ENCODE results near the gene PRR7. TPM values are rescaled to one million over a fixed set of nuclear protein-coding genes. Genes with fewer than 3 reads are reported as not detected.
A peak's percentile ranks its signal among the peaks of the same experiment; 100 is the strongest.

PRR7 gene
- total RNA-seq, 2 experiments from 2014 or later, result 7.4 to 8.2 TPM

GRCh38 chr5:177450667-177451424 is 4.2 kb downstream of the PRR7 start:
- Mint-ChIP-seq H3K27ac (no peak overlapping the region), H3K9me3 (no peaks in the 10 kb centered on the region), H3K4me1 (ENCODE audit: low read depth) (peaks cover 32% of the 10 kb centered on the region), H3K27me3 (ENCODE audit: low read depth) (no peaks in the 10 kb centered on the region), H3K36me3 (ENCODE audit: low read depth) (no peaks in the 10 kb centered on the region), H3K4me3 (no peak overlapping the region)
- no peak for DNase-seq
- CTCF ChIA-PET, result interaction anchor here (1.1 to 8.6 kb wide), 6 partner anchors 43 to 141 kb away, joined by 3 to 161 read pairs (median 4); partner anchors contain the start of genes F12 and PFN3
- intact Hi-C loops (cut with micrococcal nuclease), result no loop called here

- CTCF ChIA-PET, result interaction anchor here (1.1 to 7.1 kb wide), 13 partner anchors 8 to 143 kb away, joined by 3 to 161 read pairs (median 6); partner anchors contain the start of genes F12, PFN3 and PRR7
- intact Hi-C loops (cut with micrococcal nuclease), result no loop called here
- DNase-seq, result no peak
- H3K4me3 Mint-ChIP-seq, result no peak overlapping the region
- no peaks in the 10 kb centered on the region for H3K36me3 Mint-ChIP-seq (ENCODE audit: low read depth)
- no peaks in the 10 kb centered on the region for H3K27me3 Mint-ChIP-seq (ENCODE audit: low read depth)
- H3K9me3 Mint-ChIP-seq, result no peaks in the 10 kb centered on the region
- H3K27ac Mint-ChIP-seq, result no peak overlapping the region
- H3K4me1 Mint-ChIP-seq (ENCODE audit: low read depth), result peaks cover 28% of the 10 kb centered on the region
These were observed 6.3 kb downstream of the PRR7 start for GRCh38 chr5:177452688-177453638.

GRCh38 chr5:177453852-177454396 is 7.3 kb downstream of the PRR7 start:
- CTCF ChIA-PET, result interaction anchor here (1.1 to 7.1 kb wide), 15 partner anchors 9 to 144 kb away, joined by 3 to 161 read pairs (median 10); partner anchors contain the start of genes F12, GRK6, PFN3 and PRR7
- Mint-ChIP-seq H3K27me3 (ENCODE audit: low read depth) (no peaks in the 10 kb centered on the region), H3K36me3 (ENCODE audit: low read depth) (no peaks in the 10 kb centered on the region), H3K4me3 (peak overlapping the region; percentile 75), H3K9me3 (no peaks in the 10 kb centered on the region), H3K27ac (peak overlapping the region; percentile 74), H3K4me1 (ENCODE audit: low read depth) (peaks cover 20% of the 10 kb centered on the region)
- no peak for DNase-seq
- intact Hi-C loops (cut with micrococcal nuclease), result loop anchor here (1.0 kb wide), 6 partner anchors 9 to 142 kb away; no protein-coding TSS in a partner anchor

GRCh38 chr5:177454397-177455035 is 7.9 kb downstream of the PRR7 start:
- H3K27me3 Mint-ChIP-seq (ENCODE audit: low read depth), result no peaks in the 10 kb centered on the region
- no peak overlapping the region for H3K27ac Mint-ChIP-seq
- peaks cover 20% of the 10 kb centered on the region for H3K4me1 Mint-ChIP-seq (ENCODE audit: low read depth)

GRCh38 chr5:177455036-177455660 is 8.5 kb downstream of the PRR7 start:
- H3K4me3 Mint-ChIP-seq, result peak overlapping the region; percentile 79
- peaks cover 20% of the 10 kb centered on the region for H3K4me1 Mint-ChIP-seq (ENCODE audit: low read depth)
- H3K27me3 Mint-ChIP-seq (ENCODE audit: low read depth), result no peaks in the 10 kb centered on the region
- intact Hi-C loops (cut with micrococcal nuclease), result loop anchor here (1.0 kb wide), 2 partner anchors 21 to 46 kb away; no protein-coding TSS in a partner anchor
- no peaks in the 10 kb centered on the region for H3K36me3 Mint-ChIP-seq (ENCODE audit: low read depth)
- CTCF ChIA-PET, result interaction anchor here (0.7 to 7.1 kb wide), 38 partner anchors 8 to 917 kb away, joined by 3 to 161 read pairs (median 5); partner anchors contain the start of genes F12, GRK6, LMAN2 and PDLIM7
- no peak overlapping the region for H3K27ac Mint-ChIP-seq
- peak; percentile 96 for DNase-seq
- H3K9me3 Mint-ChIP-seq, result no peaks in the 10 kb centered on the region

More at GRCh38 chr5:177454397-177455035, 7.9 kb downstream of the PRR7 start:
- no peaks in the 10 kb centered on the region for H3K36me3 Mint-ChIP-seq (ENCODE audit: low read depth)
- CTCF ChIA-PET, result interaction anchor here (0.7 to 7.1 kb wide), 29 partner anchors 9 to 145 kb away, joined by 3 to 161 read pairs (median 6); partner anchors contain the start of genes F12, GRK6, PDLIM7 and PFN3
- intact Hi-C loops (cut with micrococcal nuclease), result loop anchor here (1.0 kb wide), 8 partner anchors 9 to 142 kb away; no protein-coding TSS in a partner anchor
- peak overlapping the region; percentile 79 for H3K4me3 Mint-ChIP-seq
- H3K9me3 Mint-ChIP-seq, result no peaks in the 10 kb centered on the region
- DNase-seq, result peak; percentile 91

DNA sequence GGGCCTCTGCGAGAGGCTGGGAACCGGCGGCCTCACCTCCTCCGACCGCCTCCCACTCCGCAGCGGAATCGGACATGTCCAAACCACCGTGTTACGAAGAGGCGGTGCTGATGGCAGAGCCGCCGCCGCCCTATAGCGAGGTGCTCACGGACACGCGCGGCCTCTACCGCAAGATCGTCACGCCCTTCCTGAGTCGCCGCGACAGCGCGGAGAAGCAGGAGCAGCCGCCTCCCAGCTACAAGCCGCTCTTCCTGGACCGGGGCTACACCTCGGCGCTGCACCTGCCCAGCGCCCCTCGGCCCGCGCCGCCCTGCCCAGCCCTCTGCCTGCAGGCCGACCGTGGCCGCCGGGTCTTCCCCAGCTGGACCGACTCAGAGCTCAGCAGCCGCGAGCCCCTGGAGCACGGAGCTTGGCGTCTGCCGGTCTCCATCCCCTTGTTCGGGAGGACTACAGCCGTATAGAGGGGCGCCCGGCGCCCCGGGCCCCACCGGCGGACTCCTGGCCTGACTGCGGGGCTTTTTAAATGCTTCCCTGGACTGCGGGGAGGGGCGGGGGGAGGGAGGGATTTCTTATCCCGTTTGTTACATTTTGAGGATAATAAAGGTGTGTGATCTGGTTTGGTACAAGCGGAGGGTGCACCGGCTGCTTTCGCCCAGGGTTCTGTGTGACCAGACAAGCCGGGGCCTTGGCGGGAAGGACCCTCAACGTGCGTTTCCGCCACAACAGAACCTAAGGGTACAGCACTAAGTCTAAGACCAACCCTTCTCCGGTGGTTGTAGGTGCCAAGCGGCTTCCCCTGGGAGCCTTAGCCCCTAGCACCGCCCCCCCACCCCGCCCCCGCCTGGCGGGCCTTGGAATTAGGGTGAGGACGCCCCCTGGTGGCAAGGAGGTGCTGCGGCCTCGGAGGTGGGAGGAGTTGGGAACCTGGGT is 9.3 kb downstream of the PRR7 start:
- Mint-ChIP-seq H3K4me1 (ENCODE audit: low read depth) (peaks cover 20% of the 10 kb centered on the region), H3K9me3 (no peaks in the 10 kb centered on the region), H3K4me3 (peak overlapping the region; percentile 79), H3K27me3 (ENCODE audit: low read depth) (no peaks in the 10 kb centered on the region), H3K36me3 (ENCODE audit: low read depth) (no peaks in the 10 kb centered on the region), H3K27ac (peak overlapping the region; percentile 82)
- DNase-seq, result peak; percentile 98
- CTCF ChIA-PET, result interaction anchor here (0.7 to 7.1 kb wide), 36 partner anchors 7 to 918 kb away, joined by 3 to 161 read pairs (median 5); partner anchors contain the start of genes F12, GRK6, LMAN2 and PDLIM7
- intact Hi-C loops (cut with micrococcal nuclease), result loop anchor here (1.0 to 2.0 kb wide), 5 partner anchors 22 to 342 kb away; partner anchors contain the start of gene PDLIM7

- Mint-ChIP-seq H3K4me1 (ENCODE audit: low read depth) (peaks cover 23% of the 10 kb centered on the region), H3K27me3 (ENCODE audit: low read depth) (no peaks in the 10 kb centered on the region), H3K36me3 (ENCODE audit: low read depth) (no peaks in the 10 kb centered on the region), H3K27ac (no peak overlapping the region), H3K4me3 (peak overlapping the region; percentile 79), H3K9me3 (no peaks in the 10 kb centered on the region)
- CTCF ChIA-PET, result interaction anchor here (0.6 to 7.1 kb wide), 19 partner anchors 12 to 242 kb away, joined by 3 to 125 read pairs (median 5); partner anchors contain the start of genes PDLIM7, PRR7 and SLC34A1
- intact Hi-C loops (cut with micrococcal nuclease), result loop anchor here (1.0 to 2.0 kb wide), 3 partner anchors 22 to 342 kb away; partner anchors contain the start of gene PDLIM7
- DNase-seq, result no peak
These were observed 10.0 kb downstream of the PRR7 start for GRCh38 chr5:177456591-177456964.

DNA sequence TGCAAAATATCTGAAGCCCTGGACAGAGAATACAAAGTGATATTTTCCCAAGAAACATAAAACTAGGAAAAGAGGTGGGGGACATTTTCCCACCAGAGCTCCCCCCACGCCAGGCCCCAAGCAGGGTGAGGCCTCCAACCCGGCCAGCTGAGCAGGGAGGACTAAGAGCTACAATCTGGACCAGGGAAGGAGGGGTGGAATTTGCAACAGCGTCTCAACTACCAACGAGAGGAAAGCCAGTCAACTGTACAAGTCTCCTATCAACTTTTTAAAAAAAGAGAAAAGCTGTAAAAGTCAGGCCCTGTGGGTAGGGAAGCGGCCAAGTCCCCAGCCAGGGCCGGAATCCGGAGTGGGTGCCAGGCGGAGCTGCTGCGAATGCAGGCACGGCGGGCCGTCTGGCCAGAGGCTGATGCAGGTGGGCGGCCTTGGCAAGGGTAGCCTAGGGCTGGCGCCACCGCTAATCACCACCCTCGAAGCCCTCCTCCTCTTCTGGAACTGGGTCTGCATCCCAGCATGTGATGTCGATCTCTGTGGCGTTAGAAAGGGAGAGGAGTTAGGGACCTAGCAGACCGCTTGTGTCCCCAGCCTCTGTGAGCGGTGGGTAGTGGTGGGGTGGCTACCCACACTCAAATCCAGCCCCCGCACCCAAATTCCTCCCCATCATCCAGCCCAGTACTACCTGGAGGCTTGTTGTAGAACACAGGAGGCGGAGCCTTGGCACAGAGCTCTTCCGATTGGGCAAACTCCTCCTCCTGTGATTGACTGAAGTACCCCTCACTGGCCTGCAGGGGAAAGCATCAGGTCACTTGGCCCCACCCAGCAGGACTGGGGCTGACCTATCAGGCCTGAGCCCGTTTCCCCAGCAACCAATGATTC is 10.6 kb downstream of the PRR7 start:
- H3K4me3 Mint-ChIP-seq, result peak overlapping the region; percentile 29
- H3K9me3 Mint-ChIP-seq, result no peaks in the 10 kb centered on the region
- peaks cover 23% of the 10 kb centered on the region for H3K4me1 Mint-ChIP-seq (ENCODE audit: low read depth)
- intact Hi-C loops (cut with micrococcal nuclease), result loop anchor here (1.0 to 2.0 kb wide), 3 partner anchors 22 to 343 kb away; partner anchors contain the start of gene PDLIM7
- no peaks in the 10 kb centered on the region for H3K27me3 Mint-ChIP-seq (ENCODE audit: low read depth)
- CTCF ChIA-PET, result interaction anchor here (0.6 to 7.1 kb wide), 25 partner anchors 13 to 342 kb away, joined by 3 to 125 read pairs (median 4); partner anchors contain the start of genes PDLIM7, PRR7 and SLC34A1
- DNase-seq, result peak; percentile 45
- H3K27ac Mint-ChIP-seq, result no peak overlapping the region
- no peaks in the 10 kb centered on the region for H3K36me3 Mint-ChIP-seq (ENCODE audit: low read depth)

Data from activated naive CD4-positive, alpha-beta T cell treated with anti-CD3 and anti-CD28 coated beads for 36 hours (primary cell).